ENCODE measurements around the gene ALDH16A1. TPM values are rescaled to one million over a fixed set of nuclear protein-coding genes. Genes with fewer than 3 reads are reported as not detected.

Gene ALDH16A1
- total and polyA plus RNA-seq, 2 of the 8 experiments (the other 6 are each of a cell fraction or from before 2014, with no cell fraction given) = 30.5 to 34.3 TPM

- peak; percentile 77 to 87 (median 82) for TF ChIP-seq CTCF (IDR thresholded peaks at IDR 0.05; ENCODE audit: control extremely low read depth in 1 of 3, insufficient read depth in 1 of 3, low read depth in 1 of 3, low read length in 3 of 3)
- TF ChIP-seq ASH2L (IDR thresholded peaks at IDR 0.05; ENCODE audit: low read length) = no peak
- 0 out of 2 replicates have a peak, but pooled peaks have one; percentile 7 for TF ChIP-seq BACH1 (IDR thresholded peaks at IDR 0.05; ENCODE audit: low read length)
- TF ChIP-seq, protein P1, sequence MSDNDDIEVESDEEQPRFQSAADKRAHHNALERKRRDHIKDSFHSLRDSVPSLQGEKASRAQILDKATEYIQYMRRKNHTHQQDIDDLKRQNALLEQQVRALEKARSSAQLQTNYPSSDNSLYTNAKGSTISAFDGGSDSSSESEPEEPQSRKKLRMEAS (IDR thresholded peaks at IDR 0.05) = no peak
- peak; percentile 16 for TF ChIP-seq KDM4A (IDR thresholded peaks at IDR 0.05; ENCODE audit: low read depth, low read length, severe bottlenecking)
- no peak for TF ChIP-seq SIRT6 (IDR thresholded peaks at IDR 0.05; ENCODE audit: low read length)
- no peak for TF ChIP-seq EZH2 (IDR thresholded peaks at IDR 0.05; ENCODE audit: low read depth, low read length, severe bottlenecking)
- TF ChIP-seq NRF1 (IDR thresholded peaks at IDR 0.05; ENCODE audit: low read depth, low read length) = no peak
- TF ChIP-seq YY1 (IDR thresholded peaks at IDR 0.05; ENCODE audit: low read depth, low read length) = 0 out of 2 replicates have a peak, but pooled peaks have one; percentile 28
- TF ChIP-seq HDAC2 (IDR thresholded peaks at IDR 0.05; ENCODE audit: borderline replicate concordance in 1 of 2, low read depth in 2 of 2, low read length in 2 of 2) = no peak
These were observed 23.2 kb downstream of the ALDH16A1 start (continued) for GRCh38 chr19:49475995-49476880.

Measured in H1 (cell line).